ENCODE measurements around the gene LIMCH1.

Gene LIMCH1

GRCh38 chr4:41572956-41573355, 35.0 kb downstream of the LIMCH1 start:
- DNase-seq: no peak

DNA sequence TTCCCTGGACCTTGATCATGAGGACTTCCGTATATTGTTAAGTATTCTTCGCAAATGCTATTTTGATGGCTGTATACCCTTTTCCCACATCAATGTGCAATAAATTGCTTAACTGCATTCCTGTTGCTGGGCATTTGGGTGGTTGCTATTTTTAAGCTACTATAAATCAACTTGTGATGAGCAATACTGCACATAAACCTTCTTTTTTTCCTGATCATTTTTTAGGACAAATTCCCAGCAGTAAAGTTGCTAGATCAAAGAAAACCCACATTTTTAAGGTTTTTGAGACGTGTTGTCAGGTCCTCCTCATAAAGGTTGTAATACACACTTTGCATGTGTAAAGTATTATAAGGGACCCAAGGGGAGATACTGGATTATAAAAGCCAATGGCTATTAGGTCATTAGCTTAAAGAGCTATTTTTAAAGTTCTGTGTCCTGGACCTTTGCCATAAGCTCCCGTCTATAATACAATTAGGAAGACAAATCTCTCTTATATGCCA, 35.6 kb downstream of the LIMCH1 start:
- no peak for DNase-seq

DNA sequence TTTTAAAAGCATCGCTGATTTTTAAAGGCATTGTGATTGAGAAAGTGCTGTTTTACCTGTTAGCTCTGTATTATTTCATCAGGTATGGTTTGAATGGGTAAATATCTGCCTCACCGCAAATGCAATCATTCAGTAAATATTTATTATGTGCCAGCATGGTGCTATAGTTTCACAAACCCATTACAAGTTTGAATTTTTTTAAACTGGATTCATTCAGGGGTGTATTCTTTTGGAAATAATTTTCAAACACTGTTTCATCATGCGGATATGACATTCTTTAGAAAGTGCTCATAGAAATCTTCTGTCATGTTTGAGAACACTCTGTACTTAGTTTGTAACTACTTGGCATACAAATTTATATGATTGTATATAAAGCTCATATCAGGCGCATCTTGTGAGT, 37.2 kb downstream of the LIMCH1 start:
- no peak for DNase-seq

- DNase-seq: no peak
Observed at GRCh38 chr4:41575665-41576064, 37.7 kb downstream of the LIMCH1 start.

DNA sequence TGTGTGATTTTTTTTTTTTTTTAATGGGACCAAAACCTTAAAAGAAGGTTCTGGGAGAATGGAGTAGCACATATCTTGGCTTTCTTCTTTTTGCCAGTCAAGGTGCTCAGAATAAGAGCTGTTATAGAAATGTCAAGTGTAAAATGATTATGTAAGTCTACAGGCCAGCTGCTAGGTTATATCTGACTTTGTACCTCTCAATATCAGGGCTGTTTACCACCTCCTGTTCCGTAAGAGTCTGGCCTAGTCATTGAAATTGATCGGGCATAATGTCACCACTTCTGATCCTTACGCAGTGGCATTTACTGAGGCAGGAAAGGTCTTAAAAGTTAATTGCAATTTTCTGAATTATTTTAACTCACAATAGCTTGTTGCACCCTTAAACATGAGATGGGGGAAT, 41.1 kb downstream of the LIMCH1 start:
- DNase-seq: no peak

GRCh38 chr4:41579526-41579925, 41.6 kb downstream of the LIMCH1 start:
- DNase-seq: no peak

GRCh38 chr4:41580007-41580406, 42.0 kb downstream of the LIMCH1 start:
- DNase-seq: no peak

DNA sequence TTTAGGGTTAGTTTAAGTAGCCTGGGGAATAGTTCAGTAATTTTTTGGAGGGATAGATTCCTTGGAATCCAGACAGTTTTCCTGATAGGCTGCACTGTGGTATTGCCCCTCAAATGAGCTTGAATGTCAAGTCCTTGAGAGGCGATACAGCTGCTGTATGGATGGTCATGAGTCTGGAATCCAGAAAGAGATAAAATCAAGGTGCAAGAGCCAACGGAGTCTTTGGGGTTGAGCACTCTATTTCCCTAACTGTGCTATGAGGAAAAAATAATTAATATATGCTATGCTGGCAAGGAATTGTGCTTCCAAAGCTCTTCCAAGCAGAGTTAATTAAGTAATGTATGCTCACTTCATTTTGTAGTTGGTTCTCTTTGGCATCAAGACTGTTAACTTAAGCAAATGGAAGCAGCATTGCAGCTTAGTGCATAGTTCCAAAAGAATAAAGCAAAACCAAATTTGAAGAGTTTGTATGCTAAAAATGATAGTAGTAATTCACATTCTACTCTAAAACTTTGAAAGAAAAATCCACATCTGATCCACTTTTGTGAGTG, 48.8 kb downstream of the LIMCH1 start:
- DNase-seq: no peak

DNA sequence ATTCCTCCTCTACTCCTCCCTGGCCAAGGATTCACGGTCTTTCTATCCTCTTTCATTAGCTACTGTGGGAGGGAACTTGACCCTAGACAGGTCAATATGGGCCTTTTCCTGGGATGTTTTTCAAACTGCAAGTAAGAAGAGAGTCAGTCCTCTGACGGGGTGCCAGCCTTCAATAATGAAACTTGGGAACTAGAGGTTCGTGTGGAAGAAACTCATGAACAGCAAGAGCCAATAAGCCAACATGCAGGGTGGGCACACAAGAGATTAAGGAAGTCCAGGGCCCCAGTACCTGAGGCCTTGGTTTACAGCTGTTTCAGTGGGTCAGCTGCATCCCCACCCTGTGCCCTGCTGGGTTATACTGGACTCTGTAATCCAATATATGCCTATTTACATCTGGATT, 49.3 kb downstream of the LIMCH1 start:
- no peak for DNase-seq

DNA sequence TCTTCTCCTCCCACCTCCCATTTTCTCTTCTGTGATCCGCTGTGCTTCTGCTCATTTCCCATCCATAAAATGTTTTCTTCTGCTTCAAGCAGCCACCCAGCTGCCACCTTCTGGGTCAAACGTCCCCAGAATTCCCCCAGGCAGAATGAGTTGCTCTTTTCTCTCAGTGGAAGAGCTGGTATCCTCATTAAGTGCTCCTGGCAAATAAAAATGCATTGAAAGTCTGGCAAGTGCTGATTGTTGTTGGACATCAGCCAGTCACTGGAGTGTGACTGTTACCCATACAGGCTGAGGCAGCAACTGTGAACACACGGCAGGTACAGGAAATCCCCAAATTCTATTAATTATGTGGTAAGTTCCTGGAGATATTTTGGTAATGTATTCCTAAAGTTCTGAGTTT, 52.6 kb downstream of the LIMCH1 start:
- no peak for DNase-seq

- DNase-seq: no peak
Observed at GRCh38 chr4:41594432-41594831, 56.5 kb downstream of the LIMCH1 start.

DNA sequence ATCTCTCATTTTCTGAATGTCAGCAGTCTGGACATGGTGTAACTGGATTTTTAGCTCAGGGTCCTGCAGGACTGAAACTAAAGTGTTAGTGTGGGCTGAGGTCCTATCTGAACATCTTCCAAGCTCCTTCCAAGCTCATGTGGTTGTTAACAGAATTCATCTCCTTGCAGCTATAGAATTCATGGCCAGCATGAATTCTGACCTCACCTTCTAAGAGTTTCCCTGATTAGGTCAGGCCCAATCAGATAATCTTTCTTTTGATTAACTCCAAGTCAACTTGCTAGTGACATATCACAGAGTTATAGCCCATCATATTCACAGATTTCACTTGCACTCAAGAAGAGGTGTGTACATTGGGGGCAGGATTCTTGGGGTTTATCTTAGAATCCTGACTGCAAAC, 59.5 kb downstream of the LIMCH1 start:
- no peak for DNase-seq

GRCh38 chr4:41598580-41598979, 60.6 kb downstream of the LIMCH1 start:
- no peak for DNase-seq

GRCh38 chr4:41599192-41599786, 61.3 kb downstream of the LIMCH1 start:
- DNase-seq: no peak

GRCh38 chr4:41600243-41600912, 62.4 kb downstream of the LIMCH1 start:
- no peak for DNase-seq

DNA sequence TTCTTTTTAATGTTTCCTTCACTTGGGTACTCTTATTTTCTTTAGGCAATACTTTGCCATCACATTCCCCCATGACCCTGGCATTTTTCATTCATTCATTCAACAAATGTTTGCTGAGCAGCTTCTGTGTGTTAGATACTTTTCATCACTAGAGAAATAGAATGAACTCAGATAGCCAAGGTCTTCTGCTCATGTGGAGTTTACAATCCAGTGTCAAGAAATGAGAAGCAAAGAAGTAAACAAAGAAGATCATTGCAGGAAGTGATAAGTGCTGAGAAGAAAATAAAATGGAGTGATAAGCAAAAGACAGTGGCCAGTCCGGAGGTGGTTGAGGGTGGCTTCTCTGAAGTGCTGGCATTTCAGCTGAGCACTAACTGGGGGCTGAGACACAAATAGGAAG, 63.1 kb downstream of the LIMCH1 start:
- DNase-seq: no peak

DNA sequence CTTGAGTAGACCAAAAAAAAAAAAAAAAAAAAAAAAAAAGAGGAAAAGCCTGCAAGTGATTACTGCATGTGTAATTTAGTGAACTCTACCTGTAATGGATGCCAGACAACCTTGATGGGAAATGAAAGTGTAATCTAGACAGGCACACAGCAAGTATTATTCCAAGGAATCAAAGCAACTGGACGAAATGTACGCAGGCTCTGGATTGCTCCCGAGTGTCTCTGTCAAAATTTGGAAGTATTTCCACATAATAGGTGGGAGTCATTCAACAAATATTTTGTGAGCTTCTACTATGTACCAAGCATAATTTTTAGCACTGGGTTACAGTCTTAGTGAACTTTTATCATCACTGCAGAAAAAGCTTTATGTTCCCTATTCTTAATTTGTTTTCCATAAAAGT, 64.2 kb downstream of the LIMCH1 start:
- DNase-seq: no peak

DNA sequence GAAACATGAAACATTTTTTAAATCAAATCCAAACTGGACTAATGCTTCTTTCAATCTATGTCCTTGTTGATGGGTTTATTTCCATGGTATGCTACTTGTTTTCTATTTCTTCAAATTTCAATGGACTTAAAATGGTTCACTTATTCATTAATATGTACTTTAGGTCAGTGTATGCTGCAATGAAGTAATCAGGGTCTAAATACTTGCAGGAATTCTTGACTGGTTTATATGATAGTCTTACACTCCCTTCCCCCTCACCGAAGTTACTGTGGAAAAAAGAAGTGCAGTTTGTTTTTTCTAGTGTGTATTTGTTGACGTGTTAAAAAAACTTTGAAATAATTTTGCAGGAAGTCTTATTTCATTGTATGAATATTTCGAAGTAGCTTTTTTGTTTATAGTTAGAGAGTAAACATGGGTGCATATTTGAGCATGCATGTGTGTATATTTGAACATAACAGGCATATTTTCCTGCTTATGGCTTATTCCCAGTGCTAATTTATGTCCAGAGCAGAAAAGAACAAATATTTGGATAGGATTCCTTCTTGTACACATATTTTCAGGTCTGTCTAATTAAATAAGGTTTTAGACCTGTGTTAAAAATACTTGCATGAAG, 65.0 kb downstream of the LIMCH1 start:
- no peak for DNase-seq

- DNase-seq: no peak
Observed at GRCh38 chr4:41609851-41610250, 71.9 kb downstream of the LIMCH1 start.

GRCh38 chr4:41610474-41610873, 72.5 kb downstream of the LIMCH1 start:
- no peak for DNase-seq

DNA sequence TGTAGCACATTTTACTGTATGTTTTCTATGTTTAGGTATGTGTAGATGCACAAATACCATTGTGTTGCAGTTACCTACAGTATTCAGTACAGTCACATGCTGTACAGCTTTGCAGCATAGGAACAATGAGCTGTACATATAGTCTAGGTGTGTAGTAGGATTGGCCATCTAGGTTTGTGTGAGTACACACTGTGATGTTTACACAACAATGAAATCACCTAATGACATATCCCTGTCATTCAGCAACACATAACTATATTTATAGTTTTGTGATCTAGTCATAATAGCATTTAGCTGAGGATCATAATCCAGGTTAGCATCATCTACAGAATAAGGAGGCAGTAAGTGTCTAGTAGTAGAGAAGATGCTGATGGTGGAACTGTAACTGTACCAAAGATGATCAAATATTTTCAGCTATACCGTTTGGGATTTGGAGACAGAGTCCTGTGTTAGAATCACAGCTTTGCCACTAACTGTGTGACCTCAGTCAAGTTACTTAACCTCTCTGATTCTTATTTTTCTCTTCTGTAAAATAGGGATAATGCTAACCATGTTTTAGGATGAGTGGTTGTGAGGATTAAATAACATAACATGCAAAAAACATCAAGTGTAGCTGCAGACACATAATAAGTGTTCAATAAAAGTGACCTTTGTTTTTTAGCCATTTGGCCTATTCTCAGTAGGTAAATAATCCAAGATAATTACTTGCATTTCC, 73.3 kb downstream of the LIMCH1 start:
- no peak for DNase-seq

GRCh38 chr4:41611881-41612871, 74.2 kb downstream of the LIMCH1 start:
- DNase-seq: no peak
